ENCODE results near the gene SLC6A9.
A peak's percentile ranks its signal among the peaks of the same experiment; 100 is the strongest.

Gene SLC6A9

DNA sequence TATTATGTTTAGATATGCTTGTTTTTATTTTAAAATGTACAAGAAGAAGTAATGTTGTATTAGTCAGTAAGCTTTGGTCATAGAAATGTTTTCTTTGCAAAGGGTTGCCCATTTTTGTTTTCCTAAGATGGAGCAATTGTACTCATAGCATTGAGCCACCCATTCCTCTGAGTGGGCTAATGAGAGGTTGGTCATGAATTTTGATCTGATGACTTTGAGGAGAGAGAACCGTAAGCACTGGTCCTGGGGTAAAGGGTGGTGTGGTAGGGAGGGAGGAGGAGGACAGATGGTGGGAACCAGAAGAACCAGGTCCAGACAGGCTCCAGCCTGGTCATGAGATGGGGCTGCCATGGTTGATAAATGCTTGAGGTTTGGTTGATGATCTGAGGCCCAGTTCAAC lies 15.9 kb upstream of the SLC6A9 start:
- no peak for DNase-seq

DNA sequence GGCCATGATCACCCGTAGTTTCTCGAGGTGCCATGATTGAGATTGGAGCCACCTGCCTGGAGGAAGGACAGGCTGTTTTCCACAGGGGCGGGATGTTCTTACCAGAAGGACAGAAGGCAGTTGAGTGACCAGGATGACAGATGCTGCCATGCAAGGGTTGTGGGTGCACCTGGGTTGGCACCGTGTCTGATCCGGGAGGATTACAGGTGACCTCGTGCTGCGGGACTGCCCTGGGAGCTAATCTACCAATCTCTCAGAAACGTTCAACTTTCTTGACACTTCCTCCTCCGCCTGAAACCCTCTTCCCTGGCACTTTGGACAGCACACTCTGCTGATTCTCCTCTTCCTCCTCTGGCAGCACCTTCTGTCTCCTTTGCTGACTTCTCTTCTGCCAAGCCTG lies 13.8 kb upstream of the SLC6A9 start:
- DNase-seq: no peak

GRCh38 chr1:44044071-44044801 lies 13.0 kb upstream of the SLC6A9 start:
- no peak for DNase-seq

GRCh38 chr1:44043176-44044070 lies 12.2 kb upstream of the SLC6A9 start:
- DNase-seq: no peak

GRCh38 chr1:44040846-44041245 lies 9.6 kb upstream of the SLC6A9 start:
- DNase-seq: no peak

GRCh38 chr1:44040418-44040817 lies 9.2 kb upstream of the SLC6A9 start:
- no peak for DNase-seq

DNA sequence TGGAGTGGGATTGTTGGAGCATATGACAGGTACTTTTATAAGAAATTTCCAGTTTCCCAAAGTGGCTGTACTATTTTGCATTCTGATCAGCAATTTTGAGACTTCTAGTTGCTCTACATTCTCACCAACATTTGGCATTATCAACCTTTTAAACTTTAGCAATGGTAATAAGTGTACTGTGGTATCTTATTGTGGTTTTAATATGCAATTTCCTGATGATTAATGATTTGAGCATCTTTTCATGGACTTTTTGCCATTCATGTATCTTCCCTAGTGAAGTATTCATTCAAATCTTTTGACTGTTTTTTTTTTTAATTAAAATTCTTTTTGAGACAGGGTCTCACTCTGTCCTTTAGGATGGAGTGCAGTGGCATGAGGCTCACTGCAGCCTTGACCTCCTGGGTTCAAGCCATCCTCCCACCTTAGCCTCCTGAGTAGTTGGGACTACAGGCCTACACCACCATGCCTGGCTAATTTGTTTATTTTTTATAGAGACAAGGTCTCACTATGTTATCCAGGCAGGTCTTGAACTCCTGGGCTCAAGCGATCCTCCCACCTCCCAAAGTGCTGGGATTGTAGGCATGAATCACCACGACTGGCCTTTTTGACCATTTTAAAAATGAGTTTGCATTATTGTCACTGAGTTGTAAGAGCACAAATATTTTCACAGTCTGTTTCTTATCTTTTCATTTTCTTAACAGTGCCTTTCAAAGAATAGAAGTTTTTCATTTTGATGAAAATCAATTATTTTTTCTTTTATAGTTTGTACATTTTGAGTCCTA lies 7.8 kb upstream of the SLC6A9 start:
- DNase-seq: no peak

GRCh38 chr1:44037154-44037553 lies 5.9 kb upstream of the SLC6A9 start:
- DNase-seq: no peak

DNA sequence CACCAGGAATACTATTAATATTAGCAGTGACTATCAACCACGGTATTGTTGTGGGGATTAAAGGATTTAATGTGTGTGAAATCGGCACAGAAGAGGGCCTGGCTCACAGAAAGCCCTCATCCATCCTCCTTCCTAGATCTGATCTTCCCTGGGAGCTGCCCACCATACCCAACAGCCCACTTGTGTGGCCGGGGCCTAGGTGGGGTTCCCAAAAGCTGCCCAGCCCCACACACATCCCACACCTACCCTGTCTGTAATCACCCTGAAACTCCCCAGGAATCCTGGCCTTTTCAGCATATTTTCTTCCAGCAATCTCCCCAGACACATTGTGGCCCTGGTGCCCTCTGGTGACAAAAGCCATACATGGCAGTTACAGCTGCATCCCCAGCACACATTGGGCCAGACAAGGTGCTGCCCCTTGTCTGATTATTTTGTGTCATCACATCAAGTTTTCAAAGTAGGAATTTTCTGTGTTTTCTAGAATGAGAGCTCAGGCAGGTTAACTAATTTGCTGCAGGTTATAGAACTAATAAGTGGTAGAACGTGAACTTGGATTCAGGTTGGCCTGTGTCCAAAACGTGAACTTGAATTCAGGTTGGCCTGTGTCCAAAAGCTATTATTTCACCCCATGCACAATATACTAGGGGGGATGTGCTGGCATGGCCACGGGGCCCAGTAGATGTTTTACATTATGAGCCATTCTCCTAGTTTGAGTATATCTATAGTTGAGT lies 5.3 kb upstream of the SLC6A9 start:
- DNase-seq: peak; percentile 69

DNA sequence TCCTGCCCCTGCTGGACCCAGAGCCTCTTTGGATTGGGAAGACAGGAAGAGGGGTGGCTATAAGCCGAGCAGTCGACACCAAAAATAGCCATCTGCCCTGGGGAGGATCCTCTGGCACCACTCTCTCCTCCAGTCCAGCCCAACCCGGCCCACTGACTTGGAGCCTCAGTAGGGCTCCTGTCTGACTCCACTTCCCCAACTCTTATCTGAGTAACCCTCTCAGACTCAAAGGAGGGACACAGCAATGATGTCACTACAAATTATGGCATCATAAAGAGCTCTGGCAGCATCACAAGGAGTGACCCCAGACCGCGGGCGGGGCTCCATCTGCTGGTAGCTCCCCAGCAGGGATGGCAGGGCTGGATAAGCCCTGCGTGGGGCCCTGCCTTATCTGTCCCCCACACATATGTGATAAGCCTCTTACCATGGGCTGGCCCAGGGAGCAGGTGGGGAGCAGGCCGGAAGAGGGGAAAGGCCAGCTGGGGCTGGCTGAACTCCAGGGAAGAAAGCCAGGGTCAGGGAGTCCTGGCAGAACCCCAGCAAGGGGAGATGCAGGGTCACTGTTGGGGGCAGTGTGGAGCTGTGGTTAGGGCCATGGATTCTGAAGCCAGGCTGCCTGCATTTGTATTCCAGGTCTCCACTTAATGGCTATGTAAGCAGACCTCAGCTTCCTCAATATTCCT lies 4.6 kb upstream of the SLC6A9 start:
- no peak for DNase-seq

- DNase-seq: no peak
Measured at GRCh38 chr1:44034976-44035716, 3.9 kb upstream of the SLC6A9 start.

DNA sequence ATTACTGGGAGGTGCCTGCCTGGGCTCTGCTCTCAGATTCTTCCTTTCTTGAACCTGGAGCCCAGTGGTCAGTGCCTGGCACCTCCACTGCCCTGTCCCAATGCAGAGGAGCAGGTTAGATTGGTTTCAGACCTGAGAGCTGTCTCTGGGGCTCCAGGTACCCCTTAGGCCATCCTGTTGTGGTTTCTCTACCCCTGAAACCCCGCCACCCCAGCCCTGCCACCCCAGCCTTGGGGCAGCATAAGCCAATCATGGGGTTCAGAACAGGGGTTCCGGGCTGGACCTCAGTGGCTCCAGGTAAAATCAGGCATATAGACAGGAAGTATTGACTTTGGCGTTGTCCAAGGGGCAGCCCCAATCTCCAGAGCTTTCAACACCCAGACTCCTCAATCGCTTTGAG lies 3.2 kb upstream of the SLC6A9 start:
- no peak for DNase-seq

- DNase-seq: no peak
Measured at GRCh38 chr1:44033756-44034155, 2.5 kb upstream of the SLC6A9 start.

DNA sequence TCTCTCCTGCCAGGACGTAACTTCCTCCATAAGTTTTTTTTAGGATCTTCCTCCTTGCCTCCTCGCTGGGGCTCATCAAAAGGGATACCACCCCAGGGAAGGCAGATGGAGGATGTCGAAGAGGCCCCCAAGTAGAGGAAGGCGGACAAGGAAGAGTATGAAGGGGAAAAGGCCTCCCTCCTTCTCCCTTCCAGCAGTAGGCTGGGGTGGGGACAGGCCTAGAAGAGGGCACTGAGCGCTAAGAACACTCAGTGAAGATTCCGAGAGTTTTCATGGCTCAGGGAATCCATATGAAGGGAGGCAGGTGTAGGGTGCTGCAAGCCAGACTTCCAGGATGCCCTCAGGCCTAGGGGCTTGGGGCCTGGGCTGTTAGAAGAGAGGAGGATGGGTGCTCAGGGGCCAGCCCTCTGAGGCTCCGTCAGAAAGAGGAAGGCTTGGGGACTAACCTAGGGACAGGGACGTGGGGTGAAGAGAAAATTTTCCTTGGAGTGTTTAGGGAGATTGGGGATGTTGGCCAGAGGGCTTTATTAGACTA lies 1.8 kb upstream of the SLC6A9 start:
- no peak for DNase-seq

- no peak for DNase-seq
Measured at GRCh38 chr1:44032170-44032790, 1.0 kb upstream of the SLC6A9 start.

- DNase-seq: peak; percentile 67
Measured at GRCh38 chr1:44030605-44031251, 534 bp downstream of the SLC6A9 start.

DNA sequence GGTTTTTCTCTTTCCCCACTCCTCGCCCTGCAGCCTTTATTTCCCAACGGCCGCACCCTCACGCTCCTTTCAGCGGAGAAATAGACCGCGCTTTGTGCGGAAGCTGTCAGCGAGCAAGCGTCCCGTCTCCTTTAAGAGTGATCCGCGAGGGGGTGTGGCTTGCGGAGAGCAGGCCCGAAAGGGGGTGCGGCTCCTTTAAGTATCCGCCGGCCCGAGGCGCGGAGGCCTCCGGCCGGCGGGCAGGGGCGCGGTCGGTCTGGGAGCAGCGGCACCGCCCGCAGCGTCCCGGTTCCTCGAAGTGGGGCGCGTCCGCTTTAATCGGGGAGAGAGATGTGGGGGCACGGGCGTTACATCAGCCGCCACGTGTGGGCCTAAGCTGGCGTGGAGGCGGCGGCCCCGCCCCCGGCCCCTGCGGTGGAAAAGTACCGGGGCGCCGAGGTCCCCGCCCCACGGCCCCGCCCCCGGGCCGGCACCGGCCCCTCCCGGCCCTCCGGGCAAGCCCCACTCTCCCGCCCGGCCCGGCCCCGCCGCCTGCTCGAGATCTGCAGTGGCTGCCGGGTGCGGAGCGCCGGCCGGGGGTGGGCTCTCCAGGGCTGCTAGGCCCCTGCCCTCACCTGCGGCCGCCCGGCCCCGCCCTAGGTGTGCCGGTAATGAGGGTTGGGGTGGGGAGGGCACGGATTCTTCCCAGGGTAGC lies 1.2 kb downstream of the SLC6A9 start:
- peak; percentile 89 for DNase-seq

GRCh38 chr1:44029260-44029910 lies 1.9 kb downstream of the SLC6A9 start:
- no peak for DNase-seq

GRCh38 chr1:44027320-44027719 lies 3.9 kb downstream of the SLC6A9 start:
- no peak for DNase-seq

Data from left hindlimb (tissue), 1 donor.